ENCODE results near the gene IGSF11.
"Not testable (repeated sequence)": the region's sequence is repeated elsewhere in the genome, so short reads cannot be mapped to it uniquely, and the experiment has no call there.

The IGSF11 gene

DNA sequence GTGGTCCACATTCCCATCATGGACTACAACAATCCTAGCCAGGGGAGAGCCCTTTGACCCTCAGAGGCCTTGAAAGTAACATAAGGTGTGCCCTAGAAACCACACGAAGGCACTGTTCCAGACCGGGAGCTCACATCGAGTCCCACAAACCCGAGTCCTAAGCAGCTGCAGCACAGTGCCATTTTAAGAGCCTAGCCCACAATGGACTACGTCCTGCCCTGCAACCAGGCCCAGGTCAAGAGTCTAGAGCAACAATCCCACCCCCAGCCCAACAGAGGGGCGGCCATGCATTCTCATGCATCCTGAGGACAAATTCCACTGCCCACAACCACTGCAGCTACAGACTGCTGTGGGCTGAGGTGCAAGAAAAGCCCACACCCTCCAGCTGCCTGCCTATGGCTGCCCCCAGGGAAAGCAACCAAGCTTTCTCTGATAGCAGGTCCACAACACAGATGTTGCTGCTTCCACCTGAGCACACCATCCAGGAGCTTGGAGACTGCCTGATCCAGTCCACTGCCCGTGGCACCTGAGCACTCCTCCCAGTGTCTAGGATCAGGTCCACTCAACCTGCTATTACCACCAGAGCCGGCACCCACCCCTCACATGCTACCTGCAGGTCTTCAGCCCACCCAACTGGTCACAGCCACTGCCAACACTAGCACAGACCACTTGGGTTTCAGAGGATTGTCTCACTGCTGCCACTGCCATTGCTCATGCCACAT lies 56.8 kb downstream of the IGSF11 start:
- TF ChIP-seq, protein P1, sequence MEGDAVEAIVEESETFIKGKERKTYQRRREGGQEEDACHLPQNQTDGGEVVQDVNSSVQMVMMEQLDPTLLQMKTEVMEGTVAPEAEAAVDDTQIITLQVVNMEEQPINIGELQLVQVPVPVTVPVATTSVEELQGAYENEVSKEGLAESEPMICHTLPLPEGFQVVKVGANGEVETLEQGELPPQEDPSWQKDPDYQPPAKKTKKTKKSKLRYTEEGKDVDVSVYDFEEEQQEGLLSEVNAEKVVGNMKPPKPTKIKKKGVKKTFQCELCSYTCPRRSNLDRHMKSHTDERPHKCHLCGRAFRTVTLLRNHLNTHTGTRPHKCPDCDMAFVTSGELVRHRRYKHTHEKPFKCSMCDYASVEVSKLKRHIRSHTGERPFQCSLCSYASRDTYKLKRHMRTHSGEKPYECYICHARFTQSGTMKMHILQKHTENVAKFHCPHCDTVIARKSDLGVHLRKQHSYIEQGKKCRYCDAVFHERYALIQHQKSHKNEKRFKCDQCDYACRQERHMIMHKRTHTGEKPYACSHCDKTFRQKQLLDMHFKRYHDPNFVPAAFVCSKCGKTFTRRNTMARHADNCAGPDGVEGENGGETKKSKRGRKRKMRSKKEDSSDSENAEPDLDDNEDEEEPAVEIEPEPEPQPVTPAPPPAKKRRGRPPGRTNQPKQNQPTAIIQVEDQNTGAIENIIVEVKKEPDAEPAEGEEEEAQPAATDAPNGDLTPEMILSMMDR (IDR thresholded peaks at IDR 0.05; ENCODE audit: extremely low read depth, missing control alignments), result no peak
- no peak for DNase-seq (ENCODE audit: low spot score)

GRCh38 chr3:118977118-118977517 lies 57.5 kb downstream of the IGSF11 start:
- DNase-seq (ENCODE audit: low spot score), result no peak
- TF ChIP-seq, protein P1 (IDR thresholded peaks at IDR 0.05; ENCODE audit: extremely low read depth, missing control alignments), result no peak

GRCh38 chr3:118975476-118975875 lies 59.2 kb downstream of the IGSF11 start:
- DNase-seq (ENCODE audit: low spot score), result not testable (repeated sequence)

GRCh38 chr3:118974356-118975097 lies 60.1 kb downstream of the IGSF11 start:
- TF ChIP-seq, protein P1 (IDR thresholded peaks at IDR 0.05; ENCODE audit: extremely low read depth, missing control alignments), result no peak
- no peak for DNase-seq (ENCODE audit: low spot score)

GRCh38 chr3:118973050-118973449 lies 61.6 kb downstream of the IGSF11 start:
- TF ChIP-seq, protein P1 (IDR thresholded peaks at IDR 0.05; ENCODE audit: extremely low read depth, missing control alignments), result no peak
- no peak for DNase-seq (ENCODE audit: low spot score)

- no peak for DNase-seq (ENCODE audit: low spot score)
- TF ChIP-seq, protein P1 (IDR thresholded peaks at IDR 0.05; ENCODE audit: extremely low read depth, missing control alignments), result no peak
Measured at GRCh38 chr3:118970819-118971218, 63.8 kb downstream of the IGSF11 start.

GRCh38 chr3:118968640-118969039 lies 66.0 kb downstream of the IGSF11 start:
- no peak for DNase-seq (ENCODE audit: low spot score)
- TF ChIP-seq, protein P1 (IDR thresholded peaks at IDR 0.05; ENCODE audit: extremely low read depth, missing control alignments), result no peak

All from GM20000 (cell line).